ENCODE results near the gene MAPT.

Gene MAPT

GRCh38 chr17:45894022-45894784 lies at the start of gene MAPT:
MAPT (plus strand) TSS chr17:45894554; CDS start chr17:45962338, 67,784 bp downstream.
- Histone ChIP-seq H3K27me3 (ENCODE audit: control insufficient read depth in 5 of 5, insufficient read depth in 4 of 5, low read length in 5 of 5) (peaks cover 0 to 21% (median 14%) of the 10 kb centered on the region in 5 donors), H3K27ac (ENCODE audit: low read depth, low read length) (no peak within 1 kb of the TSS), H3K9me3 (ENCODE audit: control insufficient read depth in 5 of 5, low read length in 5 of 5) (no peaks in the 10 kb centered on the region), H3K4me1 (ENCODE audit: control insufficient read depth in 5 of 5, insufficient read depth in 5 of 5, low read length in 5 of 5) (peaks cover 0 to 40% (median 37%) of the 10 kb centered on the region in 5 donors), H3K9ac (ENCODE audit: low read length in 5 of 5) (peak within 1 kb of the TSS in 4 of 5 donors; percentile 67 to 85 (median 78)), H3K4me3 (ENCODE audit: low read depth in 1 of 5, low read length in 5 of 5) (peak within 1 kb of the TSS; percentile 70 to 96 (median 86)), H3K36me3 (ENCODE audit: control insufficient read depth in 5 of 5, insufficient read depth in 5 of 5, low read length in 5 of 5) (no peaks in the 10 kb centered on the region)

GRCh38 chr17:45844695-45845375 lies 49.5 kb upstream of the MAPT start, which contains the start of gene SPPL2C:
SPPL2C (plus strand) TSS chr17:45844881; CDS start chr17:45844907, 26 bp downstream.
- H3K27me3 ChIP-seq (ENCODE audit: control insufficient read depth in 5 of 5, insufficient read depth in 4 of 5, low read length in 5 of 5): peaks cover 5 to 11% (median 10%) of the 10 kb centered on the region in 5 donors
- H3K4me1 ChIP-seq (ENCODE audit: control insufficient read depth in 5 of 5, insufficient read depth in 5 of 5, low read length in 5 of 5): peaks cover 0 to 8% (median 3%) of the 10 kb centered on the region in 5 donors
- no peaks in the 10 kb centered on the region for H3K9me3 ChIP-seq (ENCODE audit: control insufficient read depth in 5 of 5, low read length in 5 of 5)
- no peak within 1 kb of the TSS for H3K27ac ChIP-seq (ENCODE audit: low read depth, low read length)
- H3K36me3 ChIP-seq (ENCODE audit: control insufficient read depth in 5 of 5, insufficient read depth in 5 of 5, low read length in 5 of 5): no peaks in the 10 kb centered on the region
- H3K9ac ChIP-seq (ENCODE audit: low read length in 5 of 5): no peak within 1 kb of the TSS
- no peak within 1 kb of the TSS for H3K4me3 ChIP-seq (ENCODE audit: low read depth in 1 of 5, low read length in 5 of 5)

- Histone ChIP-seq H3K4me1 (ENCODE audit: control insufficient read depth in 5 of 5, insufficient read depth in 5 of 5, low read length in 5 of 5) (peaks cover 0 to 8% (median 3%) of the 10 kb centered on the region in 5 donors), H3K36me3 (ENCODE audit: control insufficient read depth in 5 of 5, insufficient read depth in 5 of 5, low read length in 5 of 5) (no peaks in the 10 kb centered on the region), H3K27ac (ENCODE audit: low read depth, low read length) (no peak overlapping the region), H3K9me3 (ENCODE audit: control insufficient read depth in 5 of 5, low read length in 5 of 5) (no peaks in the 10 kb centered on the region), H3K9ac (ENCODE audit: low read length in 5 of 5) (no peak overlapping the region), H3K4me3 (ENCODE audit: low read depth in 1 of 5, low read length in 5 of 5) (no peak overlapping the region), H3K27me3 (ENCODE audit: control insufficient read depth in 5 of 5, insufficient read depth in 4 of 5, low read length in 5 of 5) (peaks cover 2 to 9% (median 6%) of the 10 kb centered on the region in 5 donors)
These were observed 48.8 kb upstream of the MAPT start for GRCh38 chr17:45845376-45846185.

- no peak overlapping the region for H3K9ac ChIP-seq (ENCODE audit: low read length in 5 of 5)
- no peaks in the 10 kb centered on the region for H3K36me3 ChIP-seq (ENCODE audit: control insufficient read depth in 5 of 5, insufficient read depth in 5 of 5, low read length in 5 of 5)
- H3K27me3 ChIP-seq (ENCODE audit: control insufficient read depth in 5 of 5, insufficient read depth in 4 of 5, low read length in 5 of 5): peaks cover 2 to 12% (median 11%) of the 10 kb centered on the region in 5 donors
- H3K4me1 ChIP-seq (ENCODE audit: control insufficient read depth in 5 of 5, insufficient read depth in 5 of 5, low read length in 5 of 5): peaks cover 0 to 8% (median 3%) of the 10 kb centered on the region in 5 donors
- H3K9me3 ChIP-seq (ENCODE audit: control insufficient read depth in 5 of 5, low read length in 5 of 5): no peaks in the 10 kb centered on the region
- H3K4me3 ChIP-seq (ENCODE audit: low read depth in 1 of 5, low read length in 5 of 5): no peak overlapping the region
- no peak overlapping the region for H3K27ac ChIP-seq (ENCODE audit: low read depth, low read length)
These were observed 48.1 kb upstream of the MAPT start for GRCh38 chr17:45846223-45846622.

GRCh38 chr17:45846646-45847045 lies 47.7 kb upstream of the MAPT start:
- no peaks in the 10 kb centered on the region for H3K36me3 ChIP-seq (ENCODE audit: control insufficient read depth in 5 of 5, insufficient read depth in 5 of 5, low read length in 5 of 5)
- H3K27me3 ChIP-seq (ENCODE audit: control insufficient read depth in 5 of 5, insufficient read depth in 4 of 5, low read length in 5 of 5): peaks cover 2 to 15% (median 13%) of the 10 kb centered on the region in 5 donors
- no peaks in the 10 kb centered on the region for H3K9me3 ChIP-seq (ENCODE audit: control insufficient read depth in 5 of 5, low read length in 5 of 5)
- no peak overlapping the region for H3K4me3 ChIP-seq (ENCODE audit: low read depth in 1 of 5, low read length in 5 of 5)
- peaks cover 0 to 8% (median 3%) of the 10 kb centered on the region in 5 donors for H3K4me1 ChIP-seq (ENCODE audit: control insufficient read depth in 5 of 5, insufficient read depth in 5 of 5, low read length in 5 of 5)
- no peak overlapping the region for H3K9ac ChIP-seq (ENCODE audit: low read length in 5 of 5)
- H3K27ac ChIP-seq (ENCODE audit: low read depth, low read length): no peak overlapping the region

- Histone ChIP-seq H3K36me3 (ENCODE audit: control insufficient read depth in 5 of 5, insufficient read depth in 5 of 5, low read length in 5 of 5) (no peaks in the 10 kb centered on the region), H3K27me3 (ENCODE audit: control insufficient read depth in 5 of 5, insufficient read depth in 4 of 5, low read length in 5 of 5) (peaks cover 2 to 17% (median 15%) of the 10 kb centered on the region in 5 donors), H3K9me3 (ENCODE audit: control insufficient read depth in 5 of 5, low read length in 5 of 5) (no peaks in the 10 kb centered on the region), H3K4me1 (ENCODE audit: control insufficient read depth in 5 of 5, insufficient read depth in 5 of 5, low read length in 5 of 5) (peaks cover 0 to 8% (median 3%) of the 10 kb centered on the region in 5 donors), H3K27ac (ENCODE audit: low read depth, low read length) (no peak overlapping the region), H3K9ac (ENCODE audit: low read length in 5 of 5) (no peak overlapping the region), H3K4me3 (ENCODE audit: low read depth in 1 of 5, low read length in 5 of 5) (no peak overlapping the region)
These were observed 47.3 kb upstream of the MAPT start for GRCh38 chr17:45847101-45847500.

- no peak overlapping the region for H3K27ac ChIP-seq (ENCODE audit: low read depth, low read length)
- no peak overlapping the region for H3K9ac ChIP-seq (ENCODE audit: low read length in 5 of 5)
- H3K4me1 ChIP-seq (ENCODE audit: control insufficient read depth in 5 of 5, insufficient read depth in 5 of 5, low read length in 5 of 5): peaks cover 0 to 8% (median 3%) of the 10 kb centered on the region in 5 donors
- no peaks in the 10 kb centered on the region for H3K9me3 ChIP-seq (ENCODE audit: control insufficient read depth in 5 of 5, low read length in 5 of 5)
- no peaks in the 10 kb centered on the region for H3K36me3 ChIP-seq (ENCODE audit: control insufficient read depth in 5 of 5, insufficient read depth in 5 of 5, low read length in 5 of 5)
- H3K27me3 ChIP-seq (ENCODE audit: control insufficient read depth in 5 of 5, insufficient read depth in 4 of 5, low read length in 5 of 5): peaks cover 2 to 21% (median 15%) of the 10 kb centered on the region in 5 donors
- no peak overlapping the region for H3K4me3 ChIP-seq (ENCODE audit: low read depth in 1 of 5, low read length in 5 of 5)
These were observed 46.6 kb upstream of the MAPT start for GRCh38 chr17:45847747-45848146.

- no peak overlapping the region for H3K9ac ChIP-seq (ENCODE audit: low read length in 5 of 5)
- no peak overlapping the region for H3K4me3 ChIP-seq (ENCODE audit: low read depth in 1 of 5, low read length in 5 of 5)
- H3K4me1 ChIP-seq (ENCODE audit: control insufficient read depth in 5 of 5, insufficient read depth in 5 of 5, low read length in 5 of 5): peaks cover 0 to 8% (median 3%) of the 10 kb centered on the region in 5 donors
- H3K27me3 ChIP-seq (ENCODE audit: control insufficient read depth in 5 of 5, insufficient read depth in 4 of 5, low read length in 5 of 5): peaks cover 2 to 21% (median 16%) of the 10 kb centered on the region in 5 donors
- H3K36me3 ChIP-seq (ENCODE audit: control insufficient read depth in 5 of 5, insufficient read depth in 5 of 5, low read length in 5 of 5): no peaks in the 10 kb centered on the region
- no peaks in the 10 kb centered on the region for H3K9me3 ChIP-seq (ENCODE audit: control insufficient read depth in 5 of 5, low read length in 5 of 5)
- H3K27ac ChIP-seq (ENCODE audit: low read depth, low read length): no peak overlapping the region
These were observed 45.9 kb upstream of the MAPT start for GRCh38 chr17:45848405-45848804.

GRCh38 chr17:45848868-45849535 lies 45.4 kb upstream of the MAPT start:
- no peak overlapping the region for H3K27ac ChIP-seq (ENCODE audit: low read depth, low read length)
- peaks cover 2 to 23% (median 21%) of the 10 kb centered on the region in 5 donors for H3K27me3 ChIP-seq (ENCODE audit: control insufficient read depth in 5 of 5, insufficient read depth in 4 of 5, low read length in 5 of 5)
- peaks cover 0 to 8% (median 3%) of the 10 kb centered on the region in 5 donors for H3K4me1 ChIP-seq (ENCODE audit: control insufficient read depth in 5 of 5, insufficient read depth in 5 of 5, low read length in 5 of 5)
- no peak overlapping the region for H3K9ac ChIP-seq (ENCODE audit: low read length in 5 of 5)
- no peaks in the 10 kb centered on the region for H3K9me3 ChIP-seq (ENCODE audit: control insufficient read depth in 5 of 5, low read length in 5 of 5)
- no peaks in the 10 kb centered on the region for H3K36me3 ChIP-seq (ENCODE audit: control insufficient read depth in 5 of 5, insufficient read depth in 5 of 5, low read length in 5 of 5)
- no peak overlapping the region for H3K4me3 ChIP-seq (ENCODE audit: low read depth in 1 of 5, low read length in 5 of 5)

Data from subcutaneous abdominal adipose tissue (tissue), 5 donors.